Choroid plexus epithelial cell (primary cell): ENCODE results near the gene CLIC4.

Source experiments
- DNase-seq: peaks from one replicate; pipeline ENCODE4 v3.0.0-alpha.2; 2010; ENCODE audit warnings: low read depth
- H3K4me3 ChIP-seq: 2 replicates; pipeline ENCODE4 v1.5.1; 2011; ENCODE audit warnings: low read depth, mild to moderate bottlenecking, control low read depth, low read length, moderate library complexity
- TF ChIP-seq, protein P1 (sequence below): conservative IDR thresholded peaks from 2 replicates; pipeline ENCODE4 v1.5.1; 2011; ENCODE audit warnings: low read depth, mild to moderate bottlenecking, control low read depth, inconsistent platforms, low read length, moderate library complexity

The CLIC4 gene

DNA sequence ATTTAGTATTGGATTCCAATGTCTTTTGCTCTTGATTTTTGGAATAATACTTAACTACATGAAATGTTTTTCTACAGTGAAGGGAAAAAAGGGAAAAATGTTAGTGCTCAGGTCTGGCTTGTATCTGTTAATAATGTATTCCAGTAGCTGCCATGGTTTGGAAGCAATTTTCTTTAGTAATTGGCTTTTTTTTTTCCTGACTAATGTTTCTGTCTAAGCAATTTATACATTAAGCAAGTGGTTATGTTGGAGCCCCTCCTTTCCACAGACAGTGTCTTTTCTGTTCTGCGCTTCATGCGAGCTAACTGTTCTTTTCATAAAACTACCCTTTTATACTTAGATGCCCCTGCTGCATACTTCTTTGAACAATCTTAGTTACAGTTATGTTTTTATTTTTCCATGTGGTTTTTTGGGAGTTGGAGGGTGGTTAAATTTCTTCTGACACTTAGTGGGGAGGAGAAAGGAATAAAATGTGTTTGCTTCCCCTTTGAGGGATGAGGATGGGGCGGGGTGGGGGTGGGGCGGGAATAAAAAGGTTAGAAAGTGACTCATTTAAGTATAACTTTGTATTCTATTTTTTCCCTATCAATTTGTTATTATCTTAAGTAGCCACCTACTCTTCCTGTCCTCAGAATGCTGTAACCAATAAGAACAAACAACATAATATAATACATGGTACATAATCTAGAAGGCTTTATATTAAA is 83.1 kb downstream of the CLIC4 start:
- no peak overlapping the region for H3K4me3 ChIP-seq
- TF ChIP-seq, protein P1, sequence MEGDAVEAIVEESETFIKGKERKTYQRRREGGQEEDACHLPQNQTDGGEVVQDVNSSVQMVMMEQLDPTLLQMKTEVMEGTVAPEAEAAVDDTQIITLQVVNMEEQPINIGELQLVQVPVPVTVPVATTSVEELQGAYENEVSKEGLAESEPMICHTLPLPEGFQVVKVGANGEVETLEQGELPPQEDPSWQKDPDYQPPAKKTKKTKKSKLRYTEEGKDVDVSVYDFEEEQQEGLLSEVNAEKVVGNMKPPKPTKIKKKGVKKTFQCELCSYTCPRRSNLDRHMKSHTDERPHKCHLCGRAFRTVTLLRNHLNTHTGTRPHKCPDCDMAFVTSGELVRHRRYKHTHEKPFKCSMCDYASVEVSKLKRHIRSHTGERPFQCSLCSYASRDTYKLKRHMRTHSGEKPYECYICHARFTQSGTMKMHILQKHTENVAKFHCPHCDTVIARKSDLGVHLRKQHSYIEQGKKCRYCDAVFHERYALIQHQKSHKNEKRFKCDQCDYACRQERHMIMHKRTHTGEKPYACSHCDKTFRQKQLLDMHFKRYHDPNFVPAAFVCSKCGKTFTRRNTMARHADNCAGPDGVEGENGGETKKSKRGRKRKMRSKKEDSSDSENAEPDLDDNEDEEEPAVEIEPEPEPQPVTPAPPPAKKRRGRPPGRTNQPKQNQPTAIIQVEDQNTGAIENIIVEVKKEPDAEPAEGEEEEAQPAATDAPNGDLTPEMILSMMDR, result no peak
- DNase-seq, result peak; percentile 24

DNA sequence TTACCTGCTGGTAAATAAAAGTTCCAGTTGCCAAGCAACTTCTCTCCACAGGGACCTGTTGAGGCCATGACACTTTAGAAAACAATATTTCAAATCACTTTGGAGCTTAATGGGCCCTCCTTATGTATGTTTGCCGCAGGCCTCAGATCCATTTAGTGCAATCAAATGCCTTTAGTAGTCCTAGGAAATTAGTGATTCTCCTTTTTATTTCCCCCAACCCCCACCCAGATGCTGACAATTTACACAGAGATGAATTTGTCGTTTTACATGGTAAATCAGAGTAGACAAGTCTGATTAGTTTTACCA is 83.6 kb downstream of the CLIC4 start:
- TF ChIP-seq, protein P1, result no peak
- H3K4me3 ChIP-seq, result no peak overlapping the region
- DNase-seq, result no peak

DNA sequence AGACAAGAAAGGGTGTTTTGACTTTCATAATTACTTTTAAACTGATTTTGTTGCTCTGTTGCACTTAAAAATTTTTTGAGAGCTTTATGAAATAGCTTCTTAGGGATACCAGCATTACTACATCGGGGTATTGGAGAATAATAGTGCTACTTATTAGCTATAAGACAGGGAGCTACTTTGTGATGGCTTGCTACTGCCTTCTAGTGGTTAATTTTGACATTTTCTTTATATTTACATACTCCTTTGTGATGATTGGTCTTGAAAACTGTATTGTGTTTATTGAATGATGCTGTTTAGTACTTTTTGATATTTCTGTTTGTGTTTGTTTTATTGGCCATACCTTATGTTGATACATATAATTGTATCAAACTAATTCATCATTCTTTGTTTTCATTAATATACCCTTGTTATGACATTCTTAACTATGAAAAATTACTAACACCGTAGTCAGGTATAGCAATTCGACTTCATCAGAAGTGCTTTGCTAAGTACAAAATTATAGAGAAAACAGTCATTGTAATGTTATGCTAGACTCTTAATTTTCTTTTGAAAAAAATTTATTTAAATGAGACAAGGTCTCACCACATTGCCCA is 85.5 kb downstream of the CLIC4 start:
- DNase-seq, result peak; percentile 87
- H3K4me3 ChIP-seq, result no peak overlapping the region
- TF ChIP-seq, protein P1, result peak; percentile 66

DNA sequence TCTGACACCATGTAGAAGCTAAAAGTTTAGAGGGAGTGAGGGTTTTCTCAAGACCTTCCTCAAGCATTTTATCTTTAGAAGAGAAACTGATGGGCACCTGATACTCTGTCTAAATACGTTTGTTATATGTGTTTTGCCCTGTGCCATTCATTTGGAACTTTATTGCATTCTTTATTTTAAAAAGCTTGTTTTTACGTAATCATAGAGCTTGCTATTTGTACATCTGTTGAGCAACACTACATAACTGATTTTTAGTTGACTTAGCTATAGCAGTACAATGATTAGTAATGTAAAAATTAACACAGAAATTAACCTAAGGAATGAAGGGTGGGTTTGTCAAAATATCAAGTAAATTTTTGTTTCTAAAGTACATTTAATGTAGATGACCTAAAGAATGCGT is 96.3 kb downstream of the CLIC4 start:
- H3K4me3 ChIP-seq, result no peak overlapping the region
- DNase-seq, result no peak
- TF ChIP-seq, protein P1, result no peak

DNA sequence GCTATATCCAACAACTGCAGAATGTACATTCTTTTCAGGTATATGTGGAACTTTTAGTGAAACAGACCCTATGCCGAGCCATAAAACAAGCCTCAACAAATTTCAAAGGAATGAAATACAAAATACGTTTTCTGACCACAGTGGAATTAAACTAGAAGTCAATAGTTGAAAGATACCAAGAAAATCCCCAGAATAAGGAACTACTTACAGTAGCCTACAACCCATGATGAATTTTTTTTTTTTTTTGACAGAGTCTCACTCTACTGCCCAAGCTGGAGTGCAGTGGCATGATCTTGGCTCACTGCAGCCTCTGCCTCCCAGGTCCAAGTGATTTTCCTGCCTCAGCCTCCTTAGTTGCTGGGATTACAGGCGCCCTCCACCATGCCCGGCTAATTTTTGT is 101.4 kb downstream of the CLIC4 start:
- no peak overlapping the region for H3K4me3 ChIP-seq
- TF ChIP-seq, protein P1, result no peak
- DNase-seq, result no peak

DNA sequence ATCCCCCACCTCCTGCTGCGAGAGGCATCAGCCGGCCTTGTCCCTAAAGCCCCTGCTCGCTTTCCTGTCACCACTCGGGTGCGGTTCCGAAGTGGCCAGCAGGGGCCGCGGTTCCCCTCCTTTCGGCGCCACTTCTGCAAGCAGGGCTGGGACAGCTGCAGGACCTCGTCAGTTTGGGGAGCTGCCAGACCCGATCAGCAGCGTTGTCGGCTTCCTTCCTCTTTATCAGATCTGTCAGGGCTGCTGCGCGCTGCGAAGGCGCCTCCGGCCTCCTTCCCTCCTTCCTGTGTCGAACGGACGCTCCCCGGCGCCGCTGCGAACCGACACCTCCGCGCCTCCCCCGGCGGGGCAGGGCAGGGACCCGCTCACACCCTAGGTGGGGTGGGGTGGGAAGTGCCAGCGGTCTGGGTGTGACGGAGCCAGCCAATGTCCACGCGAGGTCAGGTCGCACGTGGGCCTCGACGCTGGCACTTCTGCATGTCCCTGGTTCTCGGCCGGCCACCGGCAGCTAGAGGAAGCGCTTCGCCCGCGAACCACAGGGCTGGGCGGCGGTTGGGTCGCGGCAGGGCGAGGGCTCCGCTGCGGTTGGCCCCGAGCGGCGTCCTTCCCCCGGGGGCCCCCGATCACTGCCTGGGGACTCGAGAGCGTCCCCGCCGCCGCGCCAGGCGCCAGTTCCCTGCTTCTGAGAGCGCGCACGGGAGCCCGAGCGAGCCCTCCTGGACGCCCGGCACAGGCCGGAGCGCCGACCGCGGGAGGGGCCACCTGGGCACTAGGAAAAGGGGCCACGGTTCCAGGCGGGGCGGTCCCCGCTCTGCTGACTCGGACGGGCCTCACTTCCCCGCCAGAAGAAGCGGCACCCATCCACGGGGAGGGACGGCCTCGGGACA is 103.0 kb downstream of the CLIC4 start:
- peak overlapping the region; percentile 58 for H3K4me3 ChIP-seq
- TF ChIP-seq, protein P1, result peak; percentile 92
- peak; percentile 90 for DNase-seq
